Measurements from ENCODE around the gene DTL. TPM values are rescaled to one million over a fixed set of nuclear protein-coding genes. Genes with fewer than 3 reads are reported as not detected.

Gene DTL
- total and polyA plus RNA-seq, 2 of the 13 experiments (the other 11 are each of a cell fraction or from before 2014, with no cell fraction given): 10.4 to 32.8 TPM

DNA sequence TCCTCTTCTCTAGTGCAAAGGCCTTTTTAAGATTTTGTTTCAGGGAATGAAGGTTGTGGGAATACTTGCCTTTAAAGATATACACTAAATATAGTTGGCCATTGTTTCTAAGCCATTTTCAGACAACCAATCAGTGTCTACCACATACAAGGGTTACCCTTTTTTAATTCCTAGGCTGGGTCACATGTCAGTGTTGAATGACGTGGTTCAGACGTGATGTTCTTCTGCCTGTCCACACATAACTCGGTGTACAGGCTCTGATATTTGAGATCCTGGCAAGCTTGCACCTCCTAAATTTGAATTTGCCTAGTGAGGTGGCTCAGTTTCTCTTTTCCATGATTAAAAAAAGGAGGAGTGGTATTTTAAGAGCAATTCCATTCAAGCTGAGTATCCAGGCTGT, 38.8 kb downstream of the DTL start (continued):
- TF ChIP-seq POLR2AphosphoS2 (IDR thresholded peaks at IDR 0.05; ENCODE audit: low read depth, low read length) (no peak), KDM5B (CRISPR knock-in tag; IDR thresholded peaks at IDR 0.05; ENCODE audit: borderline replicate concordance) (no peak), GPN1 (CRISPR knock-in tag; IDR thresholded peaks at IDR 0.05; ENCODE audit: borderline replicate concordance) (no peak), MBNL3 (CRISPR knock-in tag; conservative IDR thresholded peaks at IDR 0.05) (no peak), WIZ (CRISPR knock-in tag; IDR thresholded peaks at IDR 0.05) (no peak), SP1 (IDR thresholded peaks at IDR 0.05) (no peak), SP1 (CRISPR knock-in tag; IDR thresholded peaks at IDR 0.05) (no peak), BCL6 (CRISPR knock-in tag; IDR thresholded peaks at IDR 0.05) (no peak), ZNF484 (CRISPR knock-in tag; IDR thresholded peaks at IDR 0.05; ENCODE audit: borderline replicate concordance, low read depth) (no peak), ZNF790 (CRISPR knock-in tag; IDR thresholded peaks at IDR 0.05; ENCODE audit: borderline replicate concordance) (no peak)
- TF ChIP-seq, protein P1, sequence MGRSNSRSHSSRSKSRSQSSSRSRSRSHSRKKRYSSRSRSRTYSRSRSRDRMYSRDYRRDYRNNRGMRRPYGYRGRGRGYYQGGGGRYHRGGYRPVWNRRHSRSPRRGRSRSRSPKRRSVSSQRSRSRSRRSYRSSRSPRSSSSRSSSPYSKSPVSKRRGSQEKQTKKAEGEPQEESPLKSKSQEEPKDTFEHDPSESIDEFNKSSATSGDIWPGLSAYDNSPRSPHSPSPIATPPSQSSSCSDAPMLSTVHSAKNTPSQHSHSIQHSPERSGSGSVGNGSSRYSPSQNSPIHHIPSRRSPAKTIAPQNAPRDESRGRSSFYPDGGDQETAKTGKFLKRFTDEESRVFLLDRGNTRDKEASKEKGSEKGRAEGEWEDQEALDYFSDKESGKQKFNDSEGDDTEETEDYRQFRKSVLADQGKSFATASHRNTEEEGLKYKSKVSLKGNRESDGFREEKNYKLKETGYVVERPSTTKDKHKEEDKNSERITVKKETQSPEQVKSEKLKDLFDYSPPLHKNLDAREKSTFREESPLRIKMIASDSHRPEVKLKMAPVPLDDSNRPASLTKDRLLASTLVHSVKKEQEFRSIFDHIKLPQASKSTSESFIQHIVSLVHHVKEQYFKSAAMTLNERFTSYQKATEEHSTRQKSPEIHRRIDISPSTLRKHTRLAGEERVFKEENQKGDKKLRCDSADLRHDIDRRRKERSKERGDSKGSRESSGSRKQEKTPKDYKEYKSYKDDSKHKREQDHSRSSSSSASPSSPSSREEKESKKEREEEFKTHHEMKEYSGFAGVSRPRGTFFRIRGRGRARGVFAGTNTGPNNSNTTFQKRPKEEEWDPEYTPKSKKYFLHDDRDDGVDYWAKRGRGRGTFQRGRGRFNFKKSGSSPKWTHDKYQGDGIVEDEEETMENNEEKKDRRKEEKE (IDR thresholded peaks at IDR 0.05): no peak
- TF ChIP-seq, protein P2, sequence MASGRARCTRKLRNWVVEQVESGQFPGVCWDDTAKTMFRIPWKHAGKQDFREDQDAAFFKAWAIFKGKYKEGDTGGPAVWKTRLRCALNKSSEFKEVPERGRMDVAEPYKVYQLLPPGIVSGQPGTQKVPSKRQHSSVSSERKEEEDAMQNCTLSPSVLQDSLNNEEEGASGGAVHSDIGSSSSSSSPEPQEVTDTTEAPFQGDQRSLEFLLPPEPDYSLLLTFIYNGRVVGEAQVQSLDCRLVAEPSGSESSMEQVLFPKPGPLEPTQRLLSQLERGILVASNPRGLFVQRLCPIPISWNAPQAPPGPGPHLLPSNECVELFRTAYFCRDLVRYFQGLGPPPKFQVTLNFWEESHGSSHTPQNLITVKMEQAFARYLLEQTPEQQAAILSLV (CRISPR knock-in tag; IDR thresholded peaks at IDR 0.05; ENCODE audit: borderline replicate concordance): no peak

Data from HepG2 (cell line).